ENCODE measurements around the gene CTSH. TPM values are rescaled to one million over a fixed set of nuclear protein-coding genes. Genes with fewer than 3 reads are reported as not detected.
"Not testable (repeated sequence)": the region's sequence is repeated elsewhere in the genome, so short reads cannot be mapped to it uniquely, and the experiment has no call there.

CTSH gene
- total and polyA plus RNA-seq, 2 donors (not counting 1 experiment from before 2014, with no cell fraction given): 5.3 to 6.9 TPM

GRCh38 chr15:78928616-78929093 lies 16.2 kb downstream of the CTSH start:
- Histone ChIP-seq H3K4me1 (ENCODE audit: control insufficient read depth, extremely low read depth, insufficient read depth, low read length) (peaks cover 12% of the 10 kb centered on the region), H3K9me3 (ENCODE audit: control insufficient read depth, insufficient read depth, low read depth, low read length) (no peaks in the 10 kb centered on the region), H4K20me1 (ENCODE audit: control insufficient read depth, extremely low read depth, insufficient read depth, low read length) (no peaks in the 10 kb centered on the region), H3K4me3 (replicated peaks in 1 of 4; ENCODE audit: control extremely low read depth in 1 of 4, insufficient read depth in 1 of 4, low read depth in 3 of 4, low read length in 4 of 4) (no peak overlapping the region), H3K79me2 (ENCODE audit: control insufficient read depth, insufficient read depth, low read length) (no peaks in the 10 kb centered on the region), H3K27ac (ENCODE audit: insufficient read depth, low read length) (no peak overlapping the region), H3K27me3 (ENCODE audit: control insufficient read depth, insufficient read depth, low read length) (no peaks in the 10 kb centered on the region), H3K36me3 (ENCODE audit: control insufficient read depth, insufficient read depth, low read length) (peaks cover 2% of the 10 kb centered on the region), H2AFZ (ENCODE audit: low read length) (no peak overlapping the region), H3K4me2 (ENCODE audit: extremely low read depth, insufficient read depth, low read length) (no peak overlapping the region), H3K9ac (ENCODE audit: insufficient read depth, low read length) (no peak overlapping the region)
- no peak for TF ChIP-seq EZH2 (IDR thresholded peaks at IDR 0.05; ENCODE audit: low read length, missing control alignments)
- no peak for TF ChIP-seq CTCF (conservative IDR thresholded peaks at IDR 0.05 in 1 of 2, IDR thresholded peaks at IDR 0.05 in 1 of 2; ENCODE audit: low read depth in 1 of 2, low read length in 2 of 2)
- DNase-seq (ENCODE audit: low read depth in 2 of 2): no peak

- not testable (repeated sequence) for DNase-seq (ENCODE audit: low read depth in 2 of 2); H3K9ac ChIP-seq (ENCODE audit: insufficient read depth, low read length); H4K20me1 ChIP-seq (ENCODE audit: control insufficient read depth, extremely low read depth, insufficient read depth, low read length); H3K4me3 ChIP-seq (replicated peaks in 1 of 4; ENCODE audit: control extremely low read depth in 1 of 4, insufficient read depth in 1 of 4, low read depth in 3 of 4, low read length in 4 of 4); H3K4me2 ChIP-seq (ENCODE audit: extremely low read depth, insufficient read depth, low read length); H3K27ac ChIP-seq (ENCODE audit: insufficient read depth, low read length); H3K36me3 ChIP-seq (ENCODE audit: control insufficient read depth, insufficient read depth, low read length); H3K9me3 ChIP-seq (ENCODE audit: control insufficient read depth, insufficient read depth, low read depth, low read length); H3K79me2 ChIP-seq (ENCODE audit: control insufficient read depth, insufficient read depth, low read length); H3K27me3 ChIP-seq (ENCODE audit: control insufficient read depth, insufficient read depth, low read length); H2AFZ ChIP-seq (ENCODE audit: low read length)
- H3K4me1 ChIP-seq (ENCODE audit: control insufficient read depth, extremely low read depth, insufficient read depth, low read length): peaks cover 12% of the 10 kb centered on the region
Measured at GRCh38 chr15:78928176-78928575, 16.7 kb downstream of the CTSH start.

GRCh38 chr15:78927077-78927790 lies 17.6 kb downstream of the CTSH start:
- TF ChIP-seq CTCF (conservative IDR thresholded peaks at IDR 0.05 in 1 of 2, IDR thresholded peaks at IDR 0.05 in 1 of 2; ENCODE audit: low read depth in 1 of 2, low read length in 2 of 2): no peak
- TF ChIP-seq EZH2 (IDR thresholded peaks at IDR 0.05; ENCODE audit: low read length, missing control alignments): no peak
- no peaks in the 10 kb centered on the region for H3K9me3 ChIP-seq (ENCODE audit: control insufficient read depth, insufficient read depth, low read depth, low read length)
- no peaks in the 10 kb centered on the region for H3K79me2 ChIP-seq (ENCODE audit: control insufficient read depth, insufficient read depth, low read length)
- no peak overlapping the region for H2AFZ ChIP-seq (ENCODE audit: low read length)
- H3K4me3 ChIP-seq (replicated peaks in 1 of 4; ENCODE audit: control extremely low read depth in 1 of 4, insufficient read depth in 1 of 4, low read depth in 3 of 4, low read length in 4 of 4): no peak overlapping the region
- H3K4me2 ChIP-seq (ENCODE audit: extremely low read depth, insufficient read depth, low read length): no peak overlapping the region
- peaks cover 12% of the 10 kb centered on the region for H3K4me1 ChIP-seq (ENCODE audit: control insufficient read depth, extremely low read depth, insufficient read depth, low read length)
- DNase-seq (ENCODE audit: low read depth in 2 of 2): no peak
- H3K9ac ChIP-seq (ENCODE audit: insufficient read depth, low read length): no peak overlapping the region
- no peak overlapping the region for H3K27ac ChIP-seq (ENCODE audit: insufficient read depth, low read length)
- H3K27me3 ChIP-seq (ENCODE audit: control insufficient read depth, insufficient read depth, low read length): no peaks in the 10 kb centered on the region
- peaks cover 4% of the 10 kb centered on the region for H3K36me3 ChIP-seq (ENCODE audit: control insufficient read depth, insufficient read depth, low read length)
- no peaks in the 10 kb centered on the region for H4K20me1 ChIP-seq (ENCODE audit: control insufficient read depth, extremely low read depth, insufficient read depth, low read length)
